Measurements from ENCODE around the gene H2BK1.

- TF ChIP-seq CTCF (IDR thresholded peaks at IDR 0.05) (peak; percentile 99), ZFX (IDR thresholded peaks at IDR 0.05; ENCODE audit: borderline replicate concordance) (no peak)
Observed at GRCh38 chr7:151244196-151244840, 34.0 kb upstream of the H2BK1 start.

Measured in 22Rv1 (cell line).